ENCODE data around the gene TBC1D17.

Gene TBC1D17

GRCh38 chr19:49877879-49878743, 609 bp downstream of the TBC1D17 start:
- peak; percentile 93 for DNase-seq (ENCODE audit: low read depth)

- no peak for DNase-seq (ENCODE audit: low read depth)
Observed at GRCh38 chr19:49878744-49879070, 1.2 kb downstream of the TBC1D17 start.

GRCh38 chr19:49879243-49879963, 1.9 kb downstream of the TBC1D17 start:
- DNase-seq (ENCODE audit: low read depth), result no peak

- DNase-seq (ENCODE audit: low read depth), result no peak
Observed at GRCh38 chr19:49880162-49880869, 2.8 kb downstream of the TBC1D17 start.

- no peak for DNase-seq (ENCODE audit: low read depth)
Observed at GRCh38 chr19:49881186-49881585, 3.7 kb downstream of the TBC1D17 start.

GRCh38 chr19:49881672-49882394, 4.3 kb downstream of the TBC1D17 start:
- no peak for DNase-seq (ENCODE audit: low read depth)

GRCh38 chr19:49882643-49883042, 5.1 kb downstream of the TBC1D17 start:
- DNase-seq (ENCODE audit: low read depth), result no peak

GRCh38 chr19:49883094-49883493, 5.6 kb downstream of the TBC1D17 start:
- DNase-seq (ENCODE audit: low read depth), result no peak

- DNase-seq (ENCODE audit: low read depth), result no peak
Observed at GRCh38 chr19:49884109-49884508, 6.6 kb downstream of the TBC1D17 start.

- DNase-seq (ENCODE audit: low read depth), result no peak
Observed at GRCh38 chr19:49884760-49885159, 7.3 kb downstream of the TBC1D17 start.

GRCh38 chr19:49887037-49887664, 9.6 kb downstream of the TBC1D17 start:
- DNase-seq (ENCODE audit: low read depth), result no peak

GRCh38 chr19:49887665-49888509, 10.4 kb downstream of the TBC1D17 start:
- DNase-seq (ENCODE audit: low read depth), result no peak

- no peak for DNase-seq (ENCODE audit: low read depth)
Observed at GRCh38 chr19:49888510-49888824, 11.0 kb downstream of the TBC1D17 start.

GRCh38 chr19:49889038-49889686, 11.7 kb downstream of the TBC1D17 start:
- no peak for DNase-seq (ENCODE audit: low read depth)

- DNase-seq (ENCODE audit: low read depth), result peak; percentile 41
Observed at GRCh38 chr19:49889687-49890348, 12.3 kb downstream of the TBC1D17 start.

GRCh38 chr19:49890349-49891311, 13.1 kb downstream of the TBC1D17 start:
- DNase-seq (ENCODE audit: low read depth), result peak; percentile 51

- DNase-seq (ENCODE audit: low read depth), result no peak
Observed at GRCh38 chr19:49891393-49891792, 13.9 kb downstream of the TBC1D17 start.

- DNase-seq (ENCODE audit: low read depth), result no peak
Observed at GRCh38 chr19:49892716-49893115, 15.2 kb downstream of the TBC1D17 start.

All from stimulated activated CD8-positive, alpha-beta memory T cell treated with anti-CD3 and anti-CD28 coated beads, Interleukin-15, amount 100 ng/mL, for 1 hour (primary cell).